ENCODE measurements around the gene C10orf62.

The C10orf62 gene

DNA sequence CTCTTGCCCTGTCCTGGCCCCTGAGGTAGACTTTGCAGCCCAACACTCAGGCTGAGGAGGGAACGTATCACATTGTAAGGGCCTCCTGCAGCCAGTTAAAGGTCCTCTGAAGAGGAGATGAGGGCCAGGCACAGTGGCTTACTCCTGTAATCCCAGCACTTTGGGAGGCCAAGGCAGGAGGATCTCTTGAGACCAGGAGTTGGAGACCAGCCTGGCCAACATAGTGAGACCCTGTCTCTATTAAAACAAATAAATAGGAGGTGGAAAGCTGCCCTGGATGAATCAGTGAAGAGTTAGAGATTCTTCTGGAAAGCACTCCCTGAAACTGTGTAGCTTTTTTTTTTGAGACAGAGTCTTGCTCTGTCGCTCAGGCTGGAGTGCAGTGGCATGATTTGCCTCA is 2.3 kb upstream of the C10orf62 start:
- no peak for DNase-seq

- DNase-seq: no peak
Observed at GRCh38 chr10:97590082-97590747, 694 bp downstream of the C10orf62 start.

DNA sequence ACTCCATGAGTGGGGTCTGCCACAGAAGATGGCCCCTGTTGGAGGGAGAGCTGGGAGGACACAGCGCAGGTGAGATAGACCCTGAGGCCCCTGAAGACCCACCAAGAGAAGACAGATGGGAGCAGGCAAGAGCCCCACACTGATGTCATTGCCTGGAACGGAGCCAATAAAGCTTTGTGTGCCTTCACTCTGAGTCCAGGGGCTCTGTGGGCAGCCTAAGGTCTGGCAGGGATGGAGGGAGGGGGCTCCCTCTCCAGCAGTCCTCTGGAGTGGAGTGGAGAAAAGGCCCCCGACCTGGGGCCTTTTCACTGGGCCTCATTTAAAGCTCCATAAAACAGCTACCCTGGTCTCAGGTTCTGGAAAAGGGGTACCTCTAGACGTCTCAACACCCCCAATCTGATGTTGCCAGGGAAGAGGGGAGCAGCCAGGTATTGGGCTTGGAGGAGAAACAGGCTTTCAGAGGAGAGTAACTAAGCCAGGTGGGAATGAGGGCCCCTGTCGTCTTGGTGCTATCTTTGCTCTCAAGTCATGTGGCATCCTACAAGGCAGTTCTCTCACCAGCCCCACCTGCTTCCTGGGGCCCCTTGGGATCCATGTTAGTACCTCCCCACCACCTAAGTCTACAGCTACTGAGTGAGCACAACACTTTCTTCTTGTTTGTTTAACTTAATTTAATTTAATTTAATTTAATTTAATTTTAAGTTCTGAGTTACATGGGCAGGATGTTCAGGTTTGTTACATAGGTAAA is 1.4 kb downstream of the C10orf62 start:
- DNase-seq: no peak

DNA sequence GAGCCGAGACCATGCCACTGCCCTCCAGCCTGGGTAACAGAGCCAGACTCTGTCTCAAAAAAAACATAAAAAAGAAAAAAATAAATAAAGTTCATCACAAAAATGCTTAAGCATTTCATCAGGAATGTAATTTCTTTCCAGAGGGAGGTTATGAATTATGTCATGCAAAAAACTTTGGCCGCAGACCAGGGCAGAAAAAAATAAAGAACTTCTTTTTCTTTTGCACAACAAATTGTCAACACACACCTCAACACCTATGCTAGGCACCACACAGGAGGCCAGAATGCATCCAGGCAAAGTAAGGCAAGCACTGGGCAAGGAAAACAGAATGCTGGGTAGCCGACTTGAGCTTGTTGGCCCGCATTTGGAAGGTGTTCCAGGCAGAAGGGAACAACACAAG is 3.9 kb downstream of the C10orf62 start:
- DNase-seq: no peak

DNA sequence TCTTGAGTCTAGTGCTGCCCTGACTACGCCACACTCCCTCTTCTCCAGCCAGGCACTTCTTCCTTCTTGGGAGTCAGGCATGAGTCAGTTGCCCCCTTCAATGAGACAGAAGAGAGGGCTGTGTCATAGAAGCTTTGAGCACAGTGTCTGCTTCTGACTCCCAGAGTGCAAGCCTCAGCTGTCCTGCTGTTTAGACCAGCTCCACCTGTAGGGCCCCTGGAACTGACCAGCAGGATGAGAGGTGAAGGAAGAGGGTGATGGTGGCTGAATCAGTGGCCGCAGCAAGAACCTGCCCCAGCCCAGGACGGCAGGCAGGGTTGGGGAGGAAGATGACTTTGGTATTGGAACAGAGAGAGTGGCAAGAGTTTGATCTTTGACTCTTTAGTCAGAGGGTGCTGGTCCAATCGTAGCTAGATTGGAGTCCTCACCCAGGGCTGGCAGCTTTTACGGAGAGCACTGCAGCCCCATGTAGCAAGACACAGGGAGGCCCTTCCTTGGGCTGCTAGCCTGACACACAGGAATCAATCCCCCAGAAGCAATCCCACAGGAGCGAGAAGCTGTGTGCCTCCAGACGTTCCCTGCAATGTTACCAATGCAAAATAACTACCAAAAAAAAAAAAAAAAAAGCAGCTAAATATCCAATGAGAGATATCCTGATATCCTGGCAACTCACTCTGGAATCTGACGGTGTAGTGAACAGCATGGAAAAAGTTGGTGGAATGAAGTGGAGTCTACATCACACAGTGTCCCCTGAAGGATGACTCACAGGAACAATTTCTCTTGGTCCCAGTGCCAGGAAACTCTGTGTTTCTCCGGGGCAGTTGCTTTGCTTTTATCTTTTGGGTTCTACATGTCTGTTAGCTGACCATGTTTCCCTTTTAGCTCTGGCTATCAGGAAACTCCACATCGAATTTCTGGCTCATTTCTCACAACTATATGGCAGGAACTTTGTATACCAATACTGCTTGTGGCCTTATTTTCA is 6.9 kb downstream of the C10orf62 start:
- DNase-seq: no peak

- no peak for DNase-seq
Observed at GRCh38 chr10:97597778-97598177, 8.3 kb downstream of the C10orf62 start.

GRCh38 chr10:97598407-97599271 is 9.1 kb downstream of the C10orf62 start:
- no peak for DNase-seq

DNA sequence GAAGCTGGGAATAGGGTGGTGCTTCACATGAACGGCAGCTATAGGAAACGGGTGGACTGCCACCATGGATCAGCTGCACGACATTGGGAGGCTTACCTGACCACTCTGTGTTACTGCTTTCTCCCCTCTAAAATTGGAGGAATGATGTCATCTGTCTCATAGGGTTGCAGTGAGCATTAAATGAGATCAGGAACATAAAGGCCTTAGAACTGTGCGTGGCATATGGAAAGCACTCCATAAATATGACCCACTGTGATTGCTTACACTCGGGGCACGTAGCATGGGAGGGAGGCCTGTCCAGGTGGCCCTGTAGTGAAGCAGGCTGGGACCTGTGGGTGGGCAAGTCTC is 9.7 kb downstream of the C10orf62 start:
- no peak for DNase-seq

GRCh38 chr10:97600616-97601015 is 11.1 kb downstream of the C10orf62 start:
- no peak for DNase-seq

- DNase-seq: no peak
Observed at GRCh38 chr10:97601268-97602215, 12.0 kb downstream of the C10orf62 start.

DNA sequence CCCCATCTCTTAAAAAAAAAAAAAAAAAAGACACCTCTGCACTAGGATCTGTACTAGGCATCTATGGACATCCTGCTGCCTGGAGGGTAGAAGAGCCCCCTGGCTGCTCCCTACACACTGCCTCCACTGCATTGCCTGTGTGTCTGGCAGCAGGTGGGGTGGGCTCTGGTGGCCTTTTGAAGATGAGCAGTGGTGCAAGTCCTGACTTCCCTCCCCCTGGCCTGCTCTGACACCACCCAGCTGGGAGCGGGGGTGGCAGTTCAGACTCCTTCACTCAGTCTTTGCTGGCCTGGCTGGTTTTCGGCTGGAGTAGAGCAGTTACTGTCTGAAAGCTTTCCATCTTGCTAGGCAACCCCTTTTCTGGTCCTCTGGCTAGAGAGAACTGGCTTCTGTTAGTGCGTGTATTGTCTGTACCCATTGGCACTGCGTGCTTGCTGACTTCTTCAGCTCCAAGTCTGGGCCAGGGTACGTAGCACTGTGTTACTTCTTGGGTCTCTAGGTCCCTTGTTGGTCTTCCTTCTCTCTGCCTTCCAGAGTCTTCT is 17.6 kb downstream of the C10orf62 start:
- no peak for DNase-seq

DNA sequence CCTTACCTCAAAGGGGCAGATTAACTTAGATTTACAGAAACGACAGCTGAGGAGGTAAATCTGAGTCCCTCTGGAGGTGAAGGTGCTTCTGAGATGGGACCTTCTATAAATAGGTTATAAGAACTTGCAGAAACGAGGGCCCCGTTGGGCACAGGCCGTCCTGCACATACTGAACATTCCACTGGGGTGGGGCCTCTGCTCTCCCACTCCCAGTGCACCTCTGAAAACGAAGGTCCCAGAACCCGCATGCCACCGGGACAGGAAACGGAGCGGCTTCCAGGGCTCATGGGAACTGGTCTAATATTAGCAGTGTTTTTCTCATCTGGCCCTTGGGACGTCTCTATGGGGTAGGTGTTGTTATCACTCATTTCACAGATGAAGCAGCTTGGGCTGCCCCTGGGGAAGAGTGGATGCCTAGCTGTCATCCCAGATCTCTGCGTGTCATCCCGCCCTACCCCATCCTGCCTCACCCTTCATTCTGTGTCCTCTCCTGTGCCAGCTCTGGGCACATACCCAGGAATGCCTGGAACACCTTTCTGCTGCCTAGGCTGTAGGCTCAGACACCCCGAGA is 19.6 kb downstream of the C10orf62 start:
- no peak for DNase-seq

DNA sequence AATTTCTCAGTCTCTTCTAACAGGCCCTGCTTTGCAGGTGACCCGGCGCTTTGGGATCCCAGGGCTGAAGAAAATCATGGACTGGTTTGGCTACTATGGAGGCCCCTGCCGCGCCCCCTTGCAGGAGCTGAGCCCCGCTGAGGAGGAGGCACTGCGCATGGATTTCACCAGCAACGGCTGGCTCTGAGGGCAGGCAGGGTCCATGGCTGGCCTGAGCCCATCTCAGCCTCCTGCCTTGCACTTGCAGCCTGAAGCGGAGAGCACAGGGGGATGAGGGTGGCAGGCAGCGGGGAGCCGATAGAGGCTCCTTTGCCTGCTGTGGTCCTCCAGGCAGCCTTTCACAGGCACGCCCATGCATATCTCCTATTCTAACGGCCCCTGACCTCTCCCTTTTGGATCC is 22.0 kb downstream of the C10orf62 start:
- no peak for DNase-seq

GRCh38 chr10:97612386-97612785 is 22.9 kb downstream of the C10orf62 start:
- no peak for DNase-seq

DNA sequence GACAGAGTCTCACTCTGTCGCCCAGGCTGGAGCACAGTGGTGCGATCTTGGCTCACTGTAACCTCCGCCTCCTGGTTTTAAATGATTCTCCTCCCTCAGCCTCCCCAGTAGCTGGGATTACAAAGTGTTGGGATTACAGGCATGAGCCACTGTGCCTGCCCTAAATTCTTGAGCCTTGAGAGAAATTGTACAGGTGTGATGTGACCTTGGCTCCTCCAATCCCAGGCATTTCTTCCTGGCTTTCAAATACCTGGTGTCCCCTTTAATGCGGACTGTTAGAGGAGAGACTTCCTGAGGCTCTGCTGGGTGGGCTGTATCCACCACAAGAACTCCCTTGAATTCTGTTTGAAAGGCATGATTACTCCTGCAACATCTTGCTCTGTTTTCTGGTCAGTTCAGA is 28.8 kb downstream of the C10orf62 start:
- DNase-seq: no peak

DNA sequence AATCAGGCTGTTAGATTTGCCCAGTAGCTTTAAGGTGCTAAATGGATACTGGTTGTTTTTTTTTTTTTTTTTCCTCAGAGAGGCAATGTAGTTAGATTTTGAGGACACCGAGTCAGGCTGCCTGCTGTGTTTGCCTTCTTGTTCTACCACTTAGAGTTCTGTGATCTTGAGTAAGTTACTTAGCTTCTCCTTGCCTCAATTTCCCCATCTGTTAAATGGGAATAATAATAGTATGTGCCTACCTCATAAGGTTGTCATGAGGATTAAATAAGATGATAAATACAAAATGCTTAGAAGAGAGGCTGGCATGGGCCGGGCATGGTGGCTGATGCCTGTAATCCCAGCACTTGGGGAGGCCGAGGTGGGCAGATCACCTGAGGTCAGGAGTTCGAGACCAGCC is 29.2 kb downstream of the C10orf62 start:
- no peak for DNase-seq

- no peak for DNase-seq
Observed at GRCh38 chr10:97623277-97623676, 33.8 kb downstream of the C10orf62 start.

DNA sequence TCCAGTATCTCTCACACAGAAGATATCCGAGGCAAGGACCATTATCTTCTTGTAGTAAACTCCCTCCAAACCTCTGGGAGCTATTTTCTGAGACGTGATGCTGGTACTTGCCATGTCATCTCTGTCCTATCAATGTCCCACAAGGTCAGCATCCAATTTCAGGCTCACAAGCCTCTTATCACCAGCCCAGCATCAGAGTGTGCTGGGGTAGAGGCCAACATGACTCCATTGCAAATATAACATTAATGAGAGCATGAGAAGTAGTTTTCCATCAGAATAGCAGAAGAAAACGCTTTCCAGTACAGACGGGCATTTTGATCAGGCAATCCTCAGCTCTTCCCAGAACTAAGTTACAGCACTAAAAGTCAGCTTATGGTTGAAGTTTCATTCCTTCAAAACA is 38.2 kb downstream of the C10orf62 start:
- no peak for DNase-seq

DNA sequence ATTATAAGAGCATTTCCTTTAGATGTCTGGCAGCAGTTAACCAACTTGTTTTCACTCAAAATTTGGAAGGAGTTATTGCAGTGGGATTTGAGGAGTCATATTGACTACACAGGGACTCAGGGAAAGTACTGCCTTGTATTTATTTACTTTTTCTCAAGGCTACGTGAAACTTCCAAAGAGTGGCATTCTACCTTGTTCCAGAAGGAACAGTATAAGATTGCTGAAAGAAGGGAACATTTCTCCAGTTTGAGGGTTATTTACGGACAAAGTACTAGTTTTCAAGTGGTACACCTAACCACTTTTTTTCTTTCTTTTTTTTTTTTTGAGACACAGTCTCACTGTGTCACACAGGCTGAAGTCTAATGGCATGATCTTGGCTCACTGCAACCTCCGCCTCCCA is 38.7 kb downstream of the C10orf62 start:
- DNase-seq: no peak

DNA sequence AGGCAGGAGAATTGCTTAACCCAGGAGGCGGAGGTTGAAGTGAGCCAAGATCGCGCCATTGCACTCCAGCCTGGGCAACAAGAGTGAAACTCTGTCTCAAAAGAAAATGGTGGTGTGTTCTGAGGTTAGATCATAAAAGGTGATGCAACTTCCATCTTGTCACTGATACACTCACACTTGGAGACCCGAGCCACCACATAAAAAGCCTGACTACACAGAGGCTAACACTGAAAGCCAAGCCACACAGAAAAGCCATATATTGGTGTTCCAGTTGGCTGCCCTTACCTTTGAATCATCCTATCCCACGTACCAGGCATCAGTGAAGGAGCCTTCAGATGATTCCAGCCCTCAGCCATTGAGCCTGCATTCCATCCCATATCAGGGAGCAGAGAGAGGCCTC is 39.8 kb downstream of the C10orf62 start:
- no peak for DNase-seq

- no peak for DNase-seq
Observed at GRCh38 chr10:97631098-97631497, 41.6 kb downstream of the C10orf62 start.
